GM21737 (cell line): ENCODE results near the gene WDR93.
"Not testable (repeated sequence)": the region's sequence is repeated elsewhere in the genome, so short reads cannot be mapped to it uniquely, and the experiment has no call there.

Experiments
- ATAC-seq: cut with Tn5 transposase; IDR thresholded peaks from one replicate; pipeline ENCODE4 v1.9.1; 2021; ENCODE audit warnings: mild to moderate bottlenecking, moderate library complexity; ENCODE audit not compliant: unreplicated experiment

Gene WDR93

GRCh38 chr15:89681146-89681545 lies 9.5 kb upstream of the WDR93 start:
- no peak for ATAC-seq

GRCh38 chr15:89685995-89686394 lies 4.6 kb upstream of the WDR93 start:
- ATAC-seq: no peak

- ATAC-seq: no peak
These were observed 4.1 kb upstream of the WDR93 start for GRCh38 chr15:89686522-89686921.

- not testable (repeated sequence) for ATAC-seq
These were observed 708 bp upstream of the WDR93 start for GRCh38 chr15:89689930-89690275.

GRCh38 chr15:89693091-89693490 lies 2.5 kb downstream of the WDR93 start:
- ATAC-seq: no peak

- ATAC-seq: no peak
These were observed 3.1 kb downstream of the WDR93 start for GRCh38 chr15:89693696-89694095.

- no peak for ATAC-seq
These were observed 4.6 kb downstream of the WDR93 start for GRCh38 chr15:89695198-89695597.

GRCh38 chr15:89704411-89704810 lies 13.8 kb downstream of the WDR93 start:
- no peak for ATAC-seq

- no peak for ATAC-seq
These were observed 17.0 kb downstream of the WDR93 start for GRCh38 chr15:89707577-89707976.

GRCh38 chr15:89714775-89715174 lies 24.2 kb downstream of the WDR93 start:
- ATAC-seq: no peak

GRCh38 chr15:89723031-89723430 lies 32.4 kb downstream of the WDR93 start:
- ATAC-seq: no peak

GRCh38 chr15:89724621-89725020 lies 34.0 kb downstream of the WDR93 start:
- no peak for ATAC-seq

GRCh38 chr15:89725064-89725463 lies 34.5 kb downstream of the WDR93 start:
- ATAC-seq: no peak

- no peak for ATAC-seq
These were observed 37.6 kb downstream of the WDR93 start for GRCh38 chr15:89728254-89728653.

GRCh38 chr15:89731275-89731674 lies 40.7 kb downstream of the WDR93 start:
- ATAC-seq: no peak

- no peak for ATAC-seq
These were observed 42.0 kb downstream of the WDR93 start for GRCh38 chr15:89732451-89733172.

GRCh38 chr15:89735773-89736172 lies 45.2 kb downstream of the WDR93 start:
- ATAC-seq: no peak

- no peak for ATAC-seq
These were observed 49.5 kb downstream of the WDR93 start for GRCh38 chr15:89740137-89740536.

- no peak for ATAC-seq
These were observed 52.4 kb downstream of the WDR93 start for GRCh38 chr15:89743011-89743410.

- ATAC-seq: no peak
These were observed 53.0 kb downstream of the WDR93 start for GRCh38 chr15:89743594-89743993.

- no peak for ATAC-seq
These were observed 54.5 kb downstream of the WDR93 start for GRCh38 chr15:89745131-89745530.

- ATAC-seq: no peak
These were observed 55.2 kb downstream of the WDR93 start for GRCh38 chr15:89745768-89746167.

GRCh38 chr15:89746386-89746780 lies 55.8 kb downstream of the WDR93 start:
- ATAC-seq: no peak
